Measurements from ENCODE around the gene DEPDC4.

DNA sequence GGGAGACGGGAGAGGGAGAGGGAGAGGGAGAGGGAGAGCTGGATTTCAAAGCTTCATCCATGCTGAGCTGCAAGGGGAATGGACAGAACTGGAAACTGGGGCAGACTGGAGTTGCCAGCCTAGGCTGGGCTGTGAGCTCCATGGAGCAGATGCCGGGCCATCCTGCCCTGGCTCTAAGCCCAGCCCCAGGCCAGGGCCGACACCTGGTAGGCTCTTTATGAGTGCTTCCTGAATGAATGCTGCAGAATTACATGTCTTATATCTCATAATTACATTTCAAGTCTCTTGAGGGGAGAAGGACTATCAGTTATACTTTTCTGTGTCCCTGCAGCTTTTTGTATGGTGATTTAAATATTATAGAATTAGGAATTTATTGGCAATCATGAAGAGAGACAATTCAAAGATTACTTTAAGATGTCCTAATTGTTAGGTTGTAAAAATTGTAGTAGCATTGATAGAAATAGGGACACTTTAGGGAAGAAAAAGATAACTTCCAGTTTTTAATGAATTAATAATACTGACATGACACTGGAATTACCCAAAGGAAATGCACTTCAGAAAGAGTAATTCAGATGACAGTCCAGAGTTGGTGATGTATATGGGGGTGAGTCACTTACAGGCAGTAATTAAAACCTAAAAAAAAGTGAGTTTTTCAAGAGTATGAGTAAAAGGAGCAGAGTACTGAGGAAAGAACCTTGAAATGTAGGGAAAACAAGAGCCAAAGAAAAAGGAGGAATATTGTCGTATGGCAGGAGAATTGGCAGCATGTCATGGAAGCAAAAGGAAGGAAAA, 29.1 kb upstream of the DEPDC4 start:
- no peak for TF ChIP-seq POLR2A (IDR thresholded peaks at IDR 0.05)
- TF ChIP-seq, protein P1, sequence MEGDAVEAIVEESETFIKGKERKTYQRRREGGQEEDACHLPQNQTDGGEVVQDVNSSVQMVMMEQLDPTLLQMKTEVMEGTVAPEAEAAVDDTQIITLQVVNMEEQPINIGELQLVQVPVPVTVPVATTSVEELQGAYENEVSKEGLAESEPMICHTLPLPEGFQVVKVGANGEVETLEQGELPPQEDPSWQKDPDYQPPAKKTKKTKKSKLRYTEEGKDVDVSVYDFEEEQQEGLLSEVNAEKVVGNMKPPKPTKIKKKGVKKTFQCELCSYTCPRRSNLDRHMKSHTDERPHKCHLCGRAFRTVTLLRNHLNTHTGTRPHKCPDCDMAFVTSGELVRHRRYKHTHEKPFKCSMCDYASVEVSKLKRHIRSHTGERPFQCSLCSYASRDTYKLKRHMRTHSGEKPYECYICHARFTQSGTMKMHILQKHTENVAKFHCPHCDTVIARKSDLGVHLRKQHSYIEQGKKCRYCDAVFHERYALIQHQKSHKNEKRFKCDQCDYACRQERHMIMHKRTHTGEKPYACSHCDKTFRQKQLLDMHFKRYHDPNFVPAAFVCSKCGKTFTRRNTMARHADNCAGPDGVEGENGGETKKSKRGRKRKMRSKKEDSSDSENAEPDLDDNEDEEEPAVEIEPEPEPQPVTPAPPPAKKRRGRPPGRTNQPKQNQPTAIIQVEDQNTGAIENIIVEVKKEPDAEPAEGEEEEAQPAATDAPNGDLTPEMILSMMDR (IDR thresholded peaks at IDR 0.05): no peak

All from tibial nerve (tissue), 3 donors.